ENCODE results near the gene KRT85.

- no peak for TF ChIP-seq POLR2A (IDR thresholded peaks at IDR 0.05)
- no peak for TF ChIP-seq CTCF (IDR thresholded peaks at IDR 0.05)
Measured at GRCh38 chr12:52364901-52365489, 2.3 kb downstream of the KRT85 start.

Measured in testis (tissue), 2 donors.